HG02870 (cell line): ENCODE data around the gene OTOF.

Experiments used
- ATAC-seq: cut with Tn5 transposase; IDR thresholded peaks from one replicate; pipeline ENCODE4 v1.9.1; 2021; ENCODE audit warnings: mild to moderate bottlenecking, moderate library complexity; ENCODE audit not compliant: unreplicated experiment

The OTOF gene

GRCh38 chr2:26454561-26455001 is 23.3 kb downstream of the OTOF start:
- ATAC-seq, result no peak

- no peak for ATAC-seq
These were observed 24.2 kb downstream of the OTOF start for GRCh38 chr2:26453421-26454329.

GRCh38 chr2:26451700-26452099 is 26.2 kb downstream of the OTOF start:
- no peak for ATAC-seq

- no peak for ATAC-seq
These were observed 27.8 kb downstream of the OTOF start for GRCh38 chr2:26450031-26450635.

GRCh38 chr2:26449278-26450030 is 28.5 kb downstream of the OTOF start:
- ATAC-seq, result no peak

- no peak for ATAC-seq
These were observed 29.3 kb downstream of the OTOF start for GRCh38 chr2:26448651-26449050.

- ATAC-seq, result no peak
These were observed 33.7 kb downstream of the OTOF start for GRCh38 chr2:26444236-26444635.

- ATAC-seq, result no peak
These were observed 35.2 kb downstream of the OTOF start for GRCh38 chr2:26442707-26443106.

GRCh38 chr2:26442301-26442700 is 35.6 kb downstream of the OTOF start:
- ATAC-seq, result no peak

- no peak for ATAC-seq
These were observed 39.0 kb downstream of the OTOF start for GRCh38 chr2:26438926-26439325.

GRCh38 chr2:26438526-26438925 is 39.4 kb downstream of the OTOF start:
- no peak for ATAC-seq

- ATAC-seq, result no peak
These were observed 42.8 kb downstream of the OTOF start for GRCh38 chr2:26435106-26435505.

GRCh38 chr2:26432859-26433258 is 45.1 kb downstream of the OTOF start:
- ATAC-seq, result no peak

GRCh38 chr2:26432363-26432762 is 45.6 kb downstream of the OTOF start:
- ATAC-seq, result no peak

GRCh38 chr2:26430826-26431225 is 47.1 kb downstream of the OTOF start:
- ATAC-seq, result no peak

- no peak for ATAC-seq
These were observed 47.9 kb downstream of the OTOF start for GRCh38 chr2:26429779-26430578.

GRCh38 chr2:26428846-26429245 is 49.1 kb downstream of the OTOF start:
- no peak for ATAC-seq

- ATAC-seq, result no peak
These were observed 53.7 kb downstream of the OTOF start for GRCh38 chr2:26424221-26424620.

GRCh38 chr2:26423750-26424149 is 54.2 kb downstream of the OTOF start:
- no peak for ATAC-seq

- no peak for ATAC-seq
These were observed 54.8 kb downstream of the OTOF start for GRCh38 chr2:26422947-26423629.
